Left lobe of liver (tissue), 2 donors: ENCODE results near the gene ZHX3. TPM values are rescaled to one million over a fixed set of nuclear protein-coding genes. Genes with fewer than 3 reads are reported as not detected.

Experiments used
- ATAC-seq: fragments of 200-7000 bp; cut with Tn5 transposase; one replicate; pipeline ENCODE4 v1.9.1; 2020; ENCODE audit warnings: mild to moderate bottlenecking, moderate library complexity
- DNase-seq: peaks from one replicate; pipeline ENCODE4 v3.0.0-alpha.2; 2020; ENCODE audit warnings: low spot score
- total RNA-seq: library from RNA; stranded (reverse); gene quantifications from one replicate; pipeline ENCODE4 v1.2.1, GENCODE V29; 2021
- donor health status: DM: no; HTN: no; CAD: no; lungs with moderate emphysema.
- donor health status: DM: no; HTN: yes; CAD: no.

Gene ZHX3
- total RNA-seq, 1 donor from 2014 or later: 51.4 TPM

GRCh38 chr20:41304424-41305079 is 13.0 kb downstream of the ZHX3 start:
- ATAC-seq (no peak), DNase-seq (no peak)

- no peak for DNase-seq
- no peak for ATAC-seq
Observed at GRCh38 chr20:41304002-41304401, 13.5 kb downstream of the ZHX3 start.

- DNase-seq (no peak), ATAC-seq (no peak)
Observed at GRCh38 chr20:41300886-41301285, 16.6 kb downstream of the ZHX3 start.

- ATAC-seq (no peak), DNase-seq (no peak)
Observed at GRCh38 chr20:41300383-41300782, 17.1 kb downstream of the ZHX3 start.

GRCh38 chr20:41299899-41300298 is 17.6 kb downstream of the ZHX3 start:
- ATAC-seq (no peak), DNase-seq (no peak)

GRCh38 chr20:41293269-41294037 is 24.1 kb downstream of the ZHX3 start:
- no peak for ATAC-seq
- no peak for DNase-seq

GRCh38 chr20:41290804-41291389 is 26.6 kb downstream of the ZHX3 start:
- ATAC-seq (no peak), DNase-seq (no peak)

- ATAC-seq (no peak), DNase-seq (no peak)
Observed at GRCh38 chr20:41287327-41287726, 30.2 kb downstream of the ZHX3 start.

- DNase-seq (no peak), ATAC-seq (no peak)
Observed at GRCh38 chr20:41286240-41286851, 31.2 kb downstream of the ZHX3 start.

- DNase-seq (no peak), ATAC-seq (peak; percentile 31)
Observed at GRCh38 chr20:41279546-41280225, 37.8 kb downstream of the ZHX3 start.

GRCh38 chr20:41278936-41279335 is 38.6 kb downstream of the ZHX3 start:
- no peak for ATAC-seq

GRCh38 chr20:41277049-41277448 is 40.5 kb downstream of the ZHX3 start:
- no peak for ATAC-seq
- DNase-seq: no peak

More at GRCh38 chr20:41278936-41279335, 38.6 kb downstream of the ZHX3 start:
- no peak for DNase-seq

- no peak for DNase-seq
- peak; percentile 45 for ATAC-seq
Observed at GRCh38 chr20:41276317-41276751, 41.2 kb downstream of the ZHX3 start.

GRCh38 chr20:41275301-41275731 is 42.2 kb downstream of the ZHX3 start:
- ATAC-seq: peak; percentile 68

GRCh38 chr20:41274152-41274551 is 43.4 kb downstream of the ZHX3 start:
- DNase-seq: no peak
- no peak for ATAC-seq

More at GRCh38 chr20:41275301-41275731, 42.2 kb downstream of the ZHX3 start:
- no peak for DNase-seq

- DNase-seq: no peak
- ATAC-seq: no peak
Observed at GRCh38 chr20:41273445-41273844, 44.1 kb downstream of the ZHX3 start.

GRCh38 chr20:41272339-41272738 is 45.2 kb downstream of the ZHX3 start:
- no peak for ATAC-seq

GRCh38 chr20:41268917-41269652 is 48.4 kb downstream of the ZHX3 start:
- ATAC-seq (no peak), DNase-seq (no peak)

More at GRCh38 chr20:41272339-41272738, 45.2 kb downstream of the ZHX3 start:
- no peak for DNase-seq

GRCh38 chr20:41268402-41268801 is 49.1 kb downstream of the ZHX3 start:
- ATAC-seq (no peak), DNase-seq (no peak)

GRCh38 chr20:41265938-41266337 is 51.6 kb downstream of the ZHX3 start:
- ATAC-seq (no peak), DNase-seq (no peak)
